HG03135 (cell line): ENCODE measurements around the gene DTNBP1.

Experiments
- ATAC-seq: cut with Tn5 transposase; IDR thresholded peaks from one replicate; pipeline ENCODE4 v1.9.1; 2021; ENCODE audit warnings: mild to moderate bottlenecking, moderate library complexity; ENCODE audit not compliant: unreplicated experiment

The DTNBP1 gene

GRCh38 chr6:15594512-15595259 is 68.1 kb downstream of the DTNBP1 start:
- ATAC-seq = no peak

- ATAC-seq = no peak
Measured at GRCh38 chr6:15593798-15594197, 69.0 kb downstream of the DTNBP1 start.

- no peak for ATAC-seq
Measured at GRCh38 chr6:15592610-15593009, 70.2 kb downstream of the DTNBP1 start.

GRCh38 chr6:15588971-15589634 is 73.7 kb downstream of the DTNBP1 start:
- no peak for ATAC-seq

- no peak for ATAC-seq
Measured at GRCh38 chr6:15586503-15586902, 76.3 kb downstream of the DTNBP1 start.

- no peak for ATAC-seq
Measured at GRCh38 chr6:15585760-15586214, 77.0 kb downstream of the DTNBP1 start.

GRCh38 chr6:15582499-15582898 is 80.3 kb downstream of the DTNBP1 start:
- ATAC-seq = no peak

- ATAC-seq = no peak
Measured at GRCh38 chr6:15581751-15582150, 81.1 kb downstream of the DTNBP1 start.

- no peak for ATAC-seq
Measured at GRCh38 chr6:15580326-15580725, 82.5 kb downstream of the DTNBP1 start.

- ATAC-seq = no peak
Measured at GRCh38 chr6:15578716-15579391, 84.0 kb downstream of the DTNBP1 start.

GRCh38 chr6:15577550-15578171 is 85.2 kb downstream of the DTNBP1 start:
- ATAC-seq = no peak

- ATAC-seq = no peak
Measured at GRCh38 chr6:15577106-15577505, 85.7 kb downstream of the DTNBP1 start.

- no peak for ATAC-seq
Measured at GRCh38 chr6:15575357-15576033, 87.3 kb downstream of the DTNBP1 start.

GRCh38 chr6:15574486-15574885 is 88.3 kb downstream of the DTNBP1 start:
- no peak for ATAC-seq

- ATAC-seq = no peak
Measured at GRCh38 chr6:15574023-15574422, 88.8 kb downstream of the DTNBP1 start.

- no peak for ATAC-seq
Measured at GRCh38 chr6:15573384-15573783, 89.4 kb downstream of the DTNBP1 start.

- no peak for ATAC-seq
Measured at GRCh38 chr6:15572296-15573016, 90.4 kb downstream of the DTNBP1 start.

- ATAC-seq = no peak
Measured at GRCh38 chr6:15570171-15570570, 92.7 kb downstream of the DTNBP1 start.

GRCh38 chr6:15569035-15569995 is 93.5 kb downstream of the DTNBP1 start:
- no peak for ATAC-seq
